ENCODE data around the gene SUGT1.
"Not testable (repeated sequence)": the region's sequence is repeated elsewhere in the genome, so short reads cannot be mapped to it uniquely, and the experiment has no call there.

The SUGT1 gene

DNA sequence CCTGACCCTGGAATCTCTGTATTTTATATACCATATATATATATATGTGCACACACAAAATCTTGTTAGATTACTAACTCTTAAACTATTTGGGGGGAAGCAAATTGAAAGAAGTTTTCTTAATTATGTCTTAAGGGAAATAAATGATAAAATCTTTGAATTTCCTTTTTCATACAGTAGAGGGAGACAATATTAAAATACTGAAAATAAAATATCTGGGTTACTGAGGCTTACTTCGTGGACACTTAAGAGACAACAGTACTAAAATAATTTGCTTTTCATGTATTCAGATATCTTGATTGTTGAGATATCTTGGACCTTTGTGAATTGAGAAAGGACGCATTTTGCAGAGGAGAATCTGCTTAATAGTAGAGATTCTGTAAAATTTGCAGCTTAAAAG, 17.0 kb downstream of the SUGT1 start:
- no peak for DNase-seq (ENCODE audit: low read depth in 2 of 2)

DNA sequence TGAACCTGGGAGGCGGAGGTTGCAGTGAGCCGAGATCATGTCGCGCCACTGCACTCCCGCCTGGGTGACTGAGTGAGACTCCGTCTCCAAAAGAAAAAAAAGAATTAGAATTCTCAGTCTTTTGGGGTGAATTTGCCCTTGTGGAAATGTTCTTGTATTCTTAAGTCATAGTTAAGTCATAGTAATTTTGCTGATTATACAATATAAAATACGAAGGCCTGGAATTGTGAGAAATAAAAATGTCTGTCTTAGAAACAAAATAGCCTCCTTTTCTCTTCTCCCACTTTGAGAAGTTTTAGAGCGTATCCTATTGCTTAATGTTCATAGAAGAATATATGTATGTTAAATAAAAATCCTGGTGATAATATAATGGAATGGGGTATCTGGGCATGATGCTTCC, 18.1 kb downstream of the SUGT1 start:
- DNase-seq (ENCODE audit: low read depth in 2 of 2), result no peak

GRCh38 chr13:52673465-52673864, 20.8 kb downstream of the SUGT1 start:
- no peak for DNase-seq (ENCODE audit: low read depth in 2 of 2)

- no peak for DNase-seq (ENCODE audit: low read depth in 2 of 2)
These were observed 25.2 kb downstream of the SUGT1 start for GRCh38 chr13:52677823-52678222.

DNA sequence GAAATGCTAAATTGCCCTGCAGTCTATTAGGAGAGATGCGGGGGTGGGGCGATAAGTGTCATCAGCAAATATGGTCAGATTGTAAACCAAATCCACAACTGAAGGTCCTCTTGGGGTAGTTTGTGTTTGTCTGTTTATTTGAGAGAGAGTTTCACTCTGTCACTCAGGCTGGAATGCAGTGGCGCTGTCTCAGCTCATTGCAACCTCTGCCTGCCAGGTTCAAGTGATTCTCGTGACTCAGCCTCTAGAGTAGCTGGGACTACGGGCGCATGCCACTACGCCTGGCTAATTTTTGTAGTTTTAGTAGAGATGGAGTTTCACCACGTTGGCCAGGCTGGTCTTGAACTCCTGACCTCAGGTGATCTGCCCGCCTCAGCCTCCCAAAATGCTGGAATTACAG, 33.2 kb downstream of the SUGT1 start:
- not testable (repeated sequence) for DNase-seq (ENCODE audit: low read depth in 2 of 2)

- no peak for DNase-seq (ENCODE audit: low read depth in 2 of 2)
These were observed 33.7 kb downstream of the SUGT1 start for GRCh38 chr13:52686376-52686775.

DNA sequence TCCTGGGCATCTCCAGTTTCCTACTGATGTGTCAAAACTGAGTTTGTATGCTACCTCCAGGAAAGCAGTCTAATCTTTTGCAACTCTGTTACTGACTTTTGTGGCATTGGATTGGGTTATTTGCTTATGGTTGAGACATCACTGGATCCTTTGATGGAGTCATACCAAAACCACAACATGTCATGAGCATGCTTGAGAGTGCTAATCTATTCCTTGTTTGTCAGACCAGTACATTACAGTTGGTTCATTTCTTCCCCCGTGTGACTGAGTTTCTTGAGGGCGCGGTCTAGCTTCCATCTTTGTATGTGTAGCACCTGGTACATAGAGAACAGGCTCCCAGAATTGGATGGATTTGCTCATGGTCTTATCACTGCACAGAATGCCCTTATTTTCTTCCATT, 43.2 kb downstream of the SUGT1 start:
- no peak for DNase-seq (ENCODE audit: low read depth in 2 of 2)

GRCh38 chr13:52696566-52696965, 43.9 kb downstream of the SUGT1 start:
- no peak for DNase-seq (ENCODE audit: low read depth in 2 of 2)

DNA sequence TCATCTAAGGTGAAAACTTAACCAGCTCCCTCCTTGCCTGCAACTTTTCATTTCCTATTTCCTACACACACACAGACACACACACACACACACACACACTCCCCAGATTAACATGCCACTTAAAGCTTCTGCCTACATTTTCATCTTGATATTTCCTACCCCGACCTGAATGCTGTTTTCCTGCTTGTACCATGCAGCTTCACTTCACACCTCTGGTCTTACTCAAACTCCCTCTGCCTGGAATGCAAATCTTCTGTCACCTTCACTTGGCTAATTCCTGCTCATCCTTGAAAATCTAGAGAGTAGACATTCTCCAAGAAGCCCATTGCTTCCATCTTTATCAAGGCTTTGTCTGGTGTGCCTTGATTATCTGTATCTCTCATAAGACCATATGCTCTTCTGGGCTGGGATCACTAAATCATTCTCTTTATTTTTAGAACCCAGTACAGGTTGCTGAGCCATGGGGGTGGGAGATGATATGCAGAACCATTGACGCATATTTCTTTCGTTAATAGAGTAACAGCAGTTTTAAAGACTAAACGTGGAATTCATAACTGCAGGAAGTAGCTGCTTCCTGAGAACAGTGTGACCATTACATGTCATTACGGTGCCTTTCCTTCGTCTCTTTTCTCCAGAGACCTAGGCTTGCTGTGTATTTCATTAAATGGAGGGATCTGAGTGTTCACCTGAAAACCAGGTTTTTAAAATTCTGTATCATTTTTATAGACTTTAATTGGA, 49.3 kb downstream of the SUGT1 start:
- no peak for DNase-seq (ENCODE audit: low read depth in 2 of 2)

- DNase-seq (ENCODE audit: low read depth in 2 of 2), result no peak
These were observed 50.8 kb downstream of the SUGT1 start for GRCh38 chr13:52703482-52703881.

DNA sequence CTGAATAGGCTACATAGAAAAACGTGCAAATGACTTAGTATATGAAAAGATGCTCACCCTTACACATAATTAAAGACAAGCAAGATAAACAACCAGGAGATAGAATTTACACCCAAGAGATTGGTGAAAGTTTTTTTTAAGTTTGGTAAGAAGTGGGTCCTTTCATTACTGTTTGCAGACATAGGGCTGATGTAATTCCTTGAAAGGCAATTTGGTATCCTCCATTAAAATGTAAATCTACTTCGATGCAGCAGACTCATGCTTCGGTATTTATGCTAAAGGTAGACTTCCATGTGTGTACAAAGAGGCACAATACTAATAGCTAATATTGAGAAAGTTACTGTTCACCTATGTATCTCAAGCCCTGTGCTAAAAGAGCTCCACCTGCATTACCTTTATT, 53.4 kb downstream of the SUGT1 start:
- DNase-seq (ENCODE audit: low read depth in 2 of 2), result no peak

- DNase-seq (ENCODE audit: low read depth in 2 of 2), result no peak
These were observed 54.7 kb downstream of the SUGT1 start for GRCh38 chr13:52707375-52707774.

GRCh38 chr13:52708266-52708665, 55.6 kb downstream of the SUGT1 start:
- DNase-seq (ENCODE audit: low read depth in 2 of 2), result not testable (repeated sequence)

DNA sequence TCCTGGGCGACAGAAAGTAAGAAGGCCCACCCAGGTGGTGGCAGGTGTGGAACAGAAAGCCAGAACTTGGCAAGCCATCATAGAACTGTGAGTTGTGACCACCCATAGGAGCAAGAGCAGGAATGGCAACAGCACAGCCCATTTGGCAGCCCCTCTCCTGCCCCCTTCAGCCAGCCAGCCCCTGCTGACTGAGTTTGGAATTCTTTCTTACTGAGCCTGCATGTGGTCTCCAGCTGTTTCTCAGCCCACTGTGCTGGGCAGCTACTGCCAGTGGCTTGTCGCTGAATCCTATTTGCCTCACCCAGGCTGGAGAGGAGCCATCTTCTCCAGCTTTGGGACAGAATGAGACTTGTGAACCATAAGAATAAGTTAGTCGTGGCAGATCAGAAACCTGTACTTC, 58.6 kb downstream of the SUGT1 start:
- no peak for DNase-seq (ENCODE audit: low read depth in 2 of 2)

DNA sequence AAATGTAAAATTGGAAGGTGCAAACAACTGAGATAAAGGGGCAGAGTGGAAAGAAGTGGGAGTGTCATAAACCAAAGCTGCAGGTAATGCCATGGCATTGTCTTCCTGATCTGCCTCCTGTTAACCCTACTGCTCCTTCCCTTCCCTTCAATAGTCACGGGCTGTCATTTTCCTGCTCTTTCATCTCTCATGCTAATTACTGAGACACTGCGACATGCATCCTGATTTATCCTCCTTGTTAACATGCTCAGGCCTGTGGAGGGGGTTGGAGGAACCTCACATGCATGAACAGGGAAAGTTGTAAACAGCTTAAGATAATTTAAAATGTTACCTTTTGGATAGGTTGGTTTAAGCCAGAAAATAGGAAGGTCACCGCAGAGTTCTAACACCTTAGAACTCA, 59.7 kb downstream of the SUGT1 start:
- DNase-seq (ENCODE audit: low read depth in 2 of 2), result no peak

DNA sequence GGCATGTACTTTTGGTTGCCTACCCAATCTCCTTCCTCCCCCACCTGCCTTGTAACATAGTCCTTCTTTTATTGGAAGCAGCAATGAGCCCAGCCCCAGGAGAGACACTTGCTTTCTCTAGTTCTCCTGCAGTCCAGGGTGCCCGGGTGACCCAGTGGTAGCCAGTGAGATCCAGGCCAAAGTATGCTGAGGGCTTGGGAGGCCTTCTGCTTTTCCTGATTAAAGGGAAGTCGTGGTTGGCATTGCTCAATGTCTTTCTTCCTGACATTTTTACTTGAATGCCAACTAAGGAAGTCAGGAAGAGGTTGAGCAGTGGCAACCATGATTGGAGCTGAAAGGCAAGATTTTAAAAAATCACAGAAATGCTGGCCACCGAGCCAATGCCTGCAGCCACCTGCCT, 61.3 kb downstream of the SUGT1 start:
- DNase-seq (ENCODE audit: low read depth in 2 of 2), result no peak

DNA sequence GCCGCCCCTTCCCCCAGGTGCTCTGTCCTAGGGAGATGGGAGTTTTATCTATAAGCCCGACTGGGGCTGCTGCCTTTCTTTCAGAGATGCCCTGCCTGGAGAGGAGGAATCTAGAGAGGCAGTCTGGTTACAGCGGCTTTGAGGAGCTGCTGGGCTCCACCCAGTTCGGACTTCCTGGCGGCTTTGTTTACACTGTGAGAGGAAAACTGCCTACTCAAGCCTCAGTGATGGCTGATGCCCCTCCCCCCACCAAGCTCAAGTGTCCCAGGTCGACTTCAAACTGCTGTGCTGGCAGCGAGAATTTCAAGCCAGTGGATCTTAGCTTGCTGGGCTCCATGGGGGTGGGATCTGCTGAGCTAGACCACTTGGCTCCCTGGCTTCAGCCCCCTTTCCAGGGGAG, 68.3 kb downstream of the SUGT1 start:
- not testable (repeated sequence) for DNase-seq (ENCODE audit: low read depth in 2 of 2)

GRCh38 chr13:52721356-52721755, 68.7 kb downstream of the SUGT1 start:
- not testable (repeated sequence) for DNase-seq (ENCODE audit: low read depth in 2 of 2)

DNA sequence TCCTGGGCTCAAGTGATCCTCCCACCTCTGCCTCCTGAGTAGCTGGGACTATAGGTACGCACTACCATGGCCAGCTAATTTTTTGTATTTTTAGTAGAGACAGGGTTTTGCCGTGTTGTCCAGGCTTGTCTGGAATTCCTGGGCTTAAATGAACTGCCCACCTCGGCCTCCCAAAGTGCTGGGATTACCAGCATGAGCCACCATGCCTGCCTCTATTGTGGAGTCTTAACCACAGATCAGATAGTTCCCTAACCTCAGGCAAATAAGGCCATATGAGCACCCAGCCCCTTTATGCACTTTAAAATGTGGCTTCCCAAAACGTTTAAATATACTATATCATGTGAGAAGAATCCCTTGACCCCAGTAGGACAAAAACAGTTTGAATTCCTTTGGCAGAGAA, 70.5 kb downstream of the SUGT1 start:
- no peak for DNase-seq (ENCODE audit: low read depth in 2 of 2)

- no peak for DNase-seq (ENCODE audit: low read depth in 2 of 2)
These were observed 72.7 kb downstream of the SUGT1 start for GRCh38 chr13:52725302-52725701.

- DNase-seq (ENCODE audit: low read depth in 2 of 2), result no peak
These were observed 73.6 kb downstream of the SUGT1 start for GRCh38 chr13:52726258-52726657.

- no peak for DNase-seq (ENCODE audit: low read depth in 2 of 2)
These were observed 81.5 kb downstream of the SUGT1 start for GRCh38 chr13:52734075-52734623.

DNA sequence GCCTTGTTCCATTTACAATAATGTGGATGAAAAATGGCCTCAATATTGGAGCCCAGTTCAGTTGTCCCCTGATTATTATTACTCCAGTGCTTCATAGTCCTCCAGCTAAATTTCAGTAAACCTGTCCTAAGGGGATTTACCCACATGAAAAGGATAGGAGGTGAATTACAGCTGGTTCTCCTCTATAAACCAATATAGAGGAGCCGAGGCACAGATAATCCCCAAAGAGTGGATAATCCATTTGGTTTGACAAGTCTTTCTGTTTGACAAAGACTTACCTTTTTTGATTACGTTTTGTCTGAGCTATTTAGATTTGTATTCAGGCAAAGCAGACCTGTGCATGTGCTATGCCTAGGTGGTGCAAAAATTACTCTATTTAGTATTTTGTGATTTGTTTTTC, 84.3 kb downstream of the SUGT1 start:
- DNase-seq (ENCODE audit: low read depth in 2 of 2), result no peak

GRCh38 chr13:52737451-52737850, 84.8 kb downstream of the SUGT1 start:
- no peak for DNase-seq (ENCODE audit: low read depth in 2 of 2)

Data from stimulated activated CD4-positive, alpha-beta T cell treated with anti-CD3 and anti-CD28 coated beads, Interleukin-1b, Interleukin-23, amount 100 ng/mL, for 4 hours (primary cell).